ENCODE measurements around the gene FABP3.

The FABP3 gene

GRCh38 chr1:31315902-31316301, 57.0 kb downstream of the FABP3 start:
- no peak for DNase-seq (ENCODE audit: low read depth in 2 of 2)

All from stimulated activated CD4-positive, alpha-beta T cell treated with anti-CD3 and anti-CD28 coated beads, Interleukin-1b, Interleukin-23, amount 100 ng/mL, for 4 hours (primary cell).